ENCODE data around the gene RPL35A. TPM values are rescaled to one million over a fixed set of nuclear protein-coding genes. Genes with fewer than 3 reads are reported as not detected.

RPL35A gene
- total RNA-seq, 1 experiment from 2014 or later: 1,563 TPM

- Histone ChIP-seq H2BK120ac (ENCODE audit: low read depth, low read length, poor library complexity, severe bottlenecking) (no peak overlapping the region), H3K9me3 (ENCODE audit: control insufficient read depth, low read depth, low read length) (no peaks in the 10 kb centered on the region), H2BK20ac (ENCODE audit: low read depth, low read length, poor library complexity, severe bottlenecking) (no peak overlapping the region), H2BK5ac (ENCODE audit: insufficient read length, low read length) (no peak overlapping the region), H2AFZ (ENCODE audit: low read length) (no peak overlapping the region), H3K4ac (ENCODE audit: low read depth, low read length) (no peak overlapping the region), H2AK5ac (ENCODE audit: insufficient read length, low read length) (no peak overlapping the region), H3K18ac (ENCODE audit: insufficient read length, low read depth, low read length) (no peak overlapping the region), H3K23ac (ENCODE audit: insufficient read length, low read depth, low read length) (no peak overlapping the region), H3K79me2 (ENCODE audit: insufficient read depth, low read length) (no peaks in the 10 kb centered on the region), H4K20me1 (ENCODE audit: control insufficient read depth, insufficient read depth, insufficient read length) (no peaks in the 10 kb centered on the region), H3K27ac (ENCODE audit: insufficient read length, low read depth, low read length) (no peak overlapping the region), H3K79me1 (ENCODE audit: insufficient read depth, low read depth, low read length, poor library complexity, severe bottlenecking) (no peaks in the 10 kb centered on the region), H3K27me3 (ENCODE audit: insufficient read depth, low read length) (no peaks in the 10 kb centered on the region), H2BK15ac (ENCODE audit: low read depth, low read length) (no peak overlapping the region), H3K23me2 (ENCODE audit: insufficient read length, low read depth, low read length, poor library complexity, severe bottlenecking) (no peaks in the 10 kb centered on the region), H3K9ac (ENCODE audit: extremely low read depth, insufficient read length, low read length) (no peak overlapping the region), H4K8ac (replicated peaks; ENCODE audit: insufficient read length, low read depth, low read length) (no peak overlapping the region), H3K4me2 (ENCODE audit: insufficient read depth, insufficient read length, low read length) (no peak overlapping the region), H3T11ph (ENCODE audit: low read length) (no peak overlapping the region), H3K4me1 (ENCODE audit: insufficient read depth, low read length) (no peaks in the 10 kb centered on the region), H3K56ac (ENCODE audit: insufficient read length, low read depth, low read length) (no peak overlapping the region), H4K5ac (ENCODE audit: insufficient read length, low read depth, low read length) (no peak overlapping the region), H2BK12ac (ENCODE audit: insufficient read length, low read depth, low read length) (no peak overlapping the region), H4K91ac (ENCODE audit: insufficient read length, low read depth, low read length) (no peak overlapping the region), H3K14ac (ENCODE audit: insufficient read depth, low read length) (no peak overlapping the region)
- no peak overlapping the region for H3K27ac Mint-ChIP-seq
- H3K36me3 Mint-ChIP-seq (ENCODE audit: insufficient read depth in 1 of 3, low read depth in 3 of 3): no peaks in the 10 kb centered on the region; a peak in 1 of 7 replicates
- no peaks in the 10 kb centered on the region for H3K9me3 Mint-ChIP-seq
- H3K27me3 Mint-ChIP-seq (ENCODE audit: low read depth): no peaks in the 10 kb centered on the region
- H3K4me3 Mint-ChIP-seq: no peak overlapping the region
- WGBS (ENCODE audit: extremely low coverage, insufficient read length, low lambda C conversion rate): no CpG with 5 or more reads among the region's 1 CpG
- H3K4me1 Mint-ChIP-seq: no peaks in the 10 kb centered on the region
- no peak for DNase-seq
- TF ChIP-seq CTCF (conservative IDR thresholded peaks at IDR 0.05): no peak
Measured at GRCh38 chr3:197983076-197983475, 33.1 kb downstream of the RPL35A start.
